Neural cell (in vitro differentiated cells): ENCODE results near the gene TLR9. TPM values are rescaled to one million over a fixed set of nuclear protein-coding genes. Genes with fewer than 3 reads are reported as not detected.
"Not testable (repeated sequence)": the region's sequence is repeated elsewhere in the genome, so short reads cannot be mapped to it uniquely, and the experiment has no call there.

Experiments used
- H2AFZ ChIP-seq: fragments of 200-600, 300-800 bp; sonication (generic), shearing (Covaris generic); 2 replicates; pipeline ENCODE4 v1.6.0; 2014; ENCODE audit warnings: low read depth, mild to moderate bottlenecking, antibody characterized with exemption, low read length, moderate library complexity
- H3F3A ChIP-seq: fragments of 200-600 bp; shearing (Covaris generic); 2 replicates; pipeline ENCODE4 v1.6.1; 2016; ENCODE audit warnings: mild to moderate bottlenecking, moderate library complexity, mixed read lengths, antibody characterized with exemption, low read length; ENCODE audit not compliant: insufficient read depth, poor library complexity, severe bottlenecking
- H3K27ac ChIP-seq: fragments of 200-600, 300-800 bp; sonication (generic), shearing (Covaris generic); 2 replicates; pipeline ENCODE4 v1.5.1; 2014; ENCODE audit warnings: mild to moderate bottlenecking, low read length, moderate library complexity
- H3K27me3 ChIP-seq: fragments of 300-800, 200-600 bp; sonication (generic), shearing (Covaris generic); 2 replicates; pipeline ENCODE4 v1.6.0; 2014; ENCODE audit warnings: mild to moderate bottlenecking, low read depth, low read length, moderate library complexity; ENCODE audit not compliant: insufficient read depth
- H3K36me3 ChIP-seq: fragments of 300-800, 200-600 bp; sonication (generic), shearing (Covaris generic); 2 replicates; pipeline ENCODE4 v1.5.1; 2014; ENCODE audit warnings: mild to moderate bottlenecking, antibody characterized with exemption, low read length, moderate library complexity; ENCODE audit not compliant: insufficient read depth
- H3K4me2 ChIP-seq: fragments of 300-800, 200-600 bp; sonication (generic), shearing (Covaris generic); 2 replicates; pipeline ENCODE4 v1.6.0; 2014; ENCODE audit warnings: mild to moderate bottlenecking, low read length
- H3K4me3 ChIP-seq: fragments of 300-800, 200-600 bp; sonication (generic), shearing (Covaris generic); 2 replicates; pipeline ENCODE4 v1.5.1; 2014; ENCODE audit warnings: mild to moderate bottlenecking, low read length, moderate library complexity
- H3K79me2 ChIP-seq: fragments of 200-600 bp; shearing (Covaris generic); replicated peaks from 2 replicates; pipeline ENCODE4 v1.6.0; 2014; ENCODE audit warnings: mild to moderate bottlenecking, low read length, moderate library complexity; ENCODE audit not compliant: insufficient read depth
- H3K9ac ChIP-seq: fragments of 300-800, 200-600 bp; sonication (generic), shearing (Covaris generic); 2 replicates; pipeline ENCODE4 v1.6.1; 2016; ENCODE audit warnings: mild to moderate bottlenecking, low read length, mixed read lengths
- H3K9me2 ChIP-seq: fragments of 200-600 bp; shearing (Covaris generic); 2 replicates; pipeline ENCODE4 v1.6.1; 2016; ENCODE audit warnings: mild to moderate bottlenecking, low read length, mixed read lengths; ENCODE audit not compliant: insufficient read depth
- H3K9me3 ChIP-seq: fragments of 200-600, 300-800 bp; sonication (generic), shearing (Covaris generic); 2 replicates; pipeline ENCODE4 v1.6.1; 2016; ENCODE audit warnings: mild to moderate bottlenecking, mixed run types, low read length, moderate library complexity, mixed read lengths
- H4K20me1 ChIP-seq: fragments of 200-600 bp; shearing (Covaris generic); 2 replicates; pipeline ENCODE4 v1.6.1; 2016; ENCODE audit warnings: mild to moderate bottlenecking, mixed run types; ENCODE audit not compliant: insufficient read depth
- CTCF ChIP-seq: fragments of 450-650 bp; IDR thresholded peaks from 2 replicates; pipeline ENCODE4 v1.5.1; 2014; ENCODE audit warnings: antibody characterized with exemption, mild to moderate bottlenecking, moderate library complexity; ENCODE audit not compliant: poor library complexity, severe bottlenecking
- EP300 ChIP-seq: fragments of 450-650 bp; conservative IDR thresholded peaks from 2 replicates; pipeline ENCODE4 v1.6.1; 2014; ENCODE audit warnings: antibody characterized with exemption, mild to moderate bottlenecking, moderate library complexity; ENCODE audit not compliant: poor library complexity, severe bottlenecking
- EZH2 ChIP-seq: fragments of 200-600, 300-800 bp; shearing (Covaris generic), sonication (generic); IDR thresholded peaks from 2 replicates; pipeline ENCODE4 v1.6.1; 2014; ENCODE audit warnings: antibody characterized with exemption, low read length, borderline replicate concordance, mild to moderate bottlenecking; ENCODE audit not compliant: insufficient read depth, poor library complexity, severe bottlenecking
- MXI1 ChIP-seq: fragments of 450-650 bp; conservative IDR thresholded peaks from 2 replicates; pipeline ENCODE4 v1.6.1; 2014; ENCODE audit warnings: antibody characterized with exemption, mild to moderate bottlenecking; ENCODE audit not compliant: poor library complexity, severe bottlenecking
- POLR2AphosphoS5 ChIP-seq: IDR thresholded peaks from 2 replicates; pipeline ENCODE4 v1.6.1; 2012
- RAD21 ChIP-seq: fragments of 450-650 bp; conservative IDR thresholded peaks from 2 replicates; pipeline ENCODE4 v1.6.1; 2014; ENCODE audit warnings: antibody characterized with exemption, mild to moderate bottlenecking, moderate library complexity
- REST ChIP-seq: IDR thresholded peaks from 2 replicates; pipeline ENCODE4 v1.6.1; 2012; ENCODE audit warnings: borderline replicate concordance
- SMC3 ChIP-seq: fragments of 450-650 bp; conservative IDR thresholded peaks from 2 replicates; pipeline ENCODE4 v1.6.1; 2014; ENCODE audit warnings: antibody characterized with exemption, mild to moderate bottlenecking, moderate library complexity; ENCODE audit not compliant: poor library complexity
- TAF1 ChIP-seq: IDR thresholded peaks from 2 replicates; pipeline ENCODE4 v1.6.1; 2012; ENCODE audit warnings: low read depth
- polyA plus RNA-seq: library from polyadenylated mRNA; depleted of rRNA; stranded (reverse); fragments of >200 nt; gene quantifications from 2 replicates; pipeline ENCODE4 v1.2.3, GENCODE V29; 2014

Gene TLR9
- polyA plus RNA-seq, 1 donor from 2014 or later, result not detected

- peaks cover 17% of the 10 kb centered on the region for H4K20me1 ChIP-seq
- H3F3A ChIP-seq, result no peaks in the 10 kb centered on the region
- H3K4me2 ChIP-seq, result no peak overlapping the region
- H3K9me2 ChIP-seq, result no peaks in the 10 kb centered on the region
- peaks cover 81% of the 10 kb centered on the region for H3K79me2 ChIP-seq
- no peak overlapping the region for H3K4me3 ChIP-seq
- no peak overlapping the region for H3K9ac ChIP-seq
- no peaks in the 10 kb centered on the region for H3K36me3 ChIP-seq
- no peak for TF ChIP-seq EZH2
- H2AFZ ChIP-seq, result no peak overlapping the region
- H3K27ac ChIP-seq, result no peak overlapping the region
- H3K27me3 ChIP-seq, result no peaks in the 10 kb centered on the region
- H3K9me3 ChIP-seq, result no peaks in the 10 kb centered on the region
Measured at GRCh38 chr3:52272831-52273230, 47.4 kb upstream of the TLR9 start.

- H3K9ac ChIP-seq, H3K9me3 ChIP-seq, H3K9me2 ChIP-seq, H2AFZ ChIP-seq, H3F3A ChIP-seq, H3K4me3 ChIP-seq, H3K36me3 ChIP-seq, H3K27me3 ChIP-seq, H3K4me2 ChIP-seq, H3K27ac ChIP-seq: not testable (repeated sequence)
- peaks cover 17% of the 10 kb centered on the region for H4K20me1 ChIP-seq
- peaks cover 76% of the 10 kb centered on the region for H3K79me2 ChIP-seq
Measured at GRCh38 chr3:52272172-52272571, 46.7 kb upstream of the TLR9 start.

- Histone ChIP-seq H2AFZ (no peak overlapping the region), H3K9me2 (no peaks in the 10 kb centered on the region), H3K36me3 (no peaks in the 10 kb centered on the region), H3F3A (no peaks in the 10 kb centered on the region), H4K20me1 (peaks cover 17% of the 10 kb centered on the region), H3K9ac (no peak overlapping the region), H3K4me2 (no peak overlapping the region), H3K27me3 (no peaks in the 10 kb centered on the region), H3K27ac (no peak overlapping the region), H3K4me3 (no peak overlapping the region), H3K79me2 (peaks cover 57% of the 10 kb centered on the region), H3K9me3 (no peaks in the 10 kb centered on the region)
- TF ChIP-seq EP300 (no peak), MXI1 (no peak), EZH2 (no peak), REST (no peak), TAF1 (no peak), CTCF (no peak), SMC3 (no peak), POLR2AphosphoS5 (no peak), RAD21 (no peak)
Measured at GRCh38 chr3:52270252-52270754, 44.9 kb upstream of the TLR9 start.
